RPMI7951 (cell line): ENCODE data around the gene PPM1G. TPM values are rescaled to one million over a fixed set of nuclear protein-coding genes. Genes with fewer than 3 reads are reported as not detected.
"Not testable (repeated sequence)": the region's sequence is repeated elsewhere in the genome, so short reads cannot be mapped to it uniquely, and the experiment has no call there.

Experiments used
- DNase-seq: peaks from one replicate; pipeline ENCODE4 v3.0.0-alpha.2; 2012; ENCODE audit warnings: low read depth
- total RNA-seq: library from RNA; depleted of rRNA; stranded (reverse); fragments of >200 nt; shearing (Covaris generic); gene quantifications from 2 replicates; pipeline ENCODE4 v1.2.3, GENCODE V29; 2014

The PPM1G gene
- total RNA-seq, 1 experiment from 2014 or later = 86.5 TPM

DNA sequence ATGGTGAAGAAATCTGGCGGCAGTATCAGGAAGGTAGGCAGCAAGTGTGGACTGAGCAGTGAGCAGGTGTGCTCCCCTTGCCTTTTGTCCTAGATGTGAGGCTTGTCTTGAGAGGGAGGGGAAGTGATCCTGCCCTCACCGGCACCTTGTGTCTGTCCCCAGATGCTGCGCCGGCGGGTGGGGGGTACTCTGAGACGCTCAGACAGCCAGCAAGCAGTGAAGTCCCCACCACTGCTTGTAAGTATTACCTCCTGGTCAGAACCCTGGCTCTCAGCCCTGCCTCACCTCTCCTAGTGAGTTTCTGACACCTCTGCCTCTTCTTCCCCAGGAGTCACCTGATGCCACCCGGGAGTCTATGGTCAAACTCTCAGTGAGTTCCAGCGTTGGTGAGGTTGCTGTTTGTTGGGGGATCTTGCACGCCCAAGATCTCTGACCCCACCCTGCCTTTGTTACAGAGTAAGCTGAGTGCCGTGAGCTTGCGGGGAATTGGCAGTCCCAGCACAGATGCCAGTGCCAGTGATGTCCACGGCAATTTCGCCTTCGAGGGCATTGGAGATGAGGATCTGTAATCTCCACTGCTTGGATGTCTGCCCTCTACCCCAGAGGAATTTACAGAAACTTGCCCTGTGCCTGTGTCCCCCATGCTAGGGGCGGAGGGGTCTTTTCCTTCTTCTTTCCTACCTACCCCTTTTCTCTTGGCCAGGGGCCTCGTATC, 33.1 kb downstream of the PPM1G start:
- no peak for DNase-seq

DNA sequence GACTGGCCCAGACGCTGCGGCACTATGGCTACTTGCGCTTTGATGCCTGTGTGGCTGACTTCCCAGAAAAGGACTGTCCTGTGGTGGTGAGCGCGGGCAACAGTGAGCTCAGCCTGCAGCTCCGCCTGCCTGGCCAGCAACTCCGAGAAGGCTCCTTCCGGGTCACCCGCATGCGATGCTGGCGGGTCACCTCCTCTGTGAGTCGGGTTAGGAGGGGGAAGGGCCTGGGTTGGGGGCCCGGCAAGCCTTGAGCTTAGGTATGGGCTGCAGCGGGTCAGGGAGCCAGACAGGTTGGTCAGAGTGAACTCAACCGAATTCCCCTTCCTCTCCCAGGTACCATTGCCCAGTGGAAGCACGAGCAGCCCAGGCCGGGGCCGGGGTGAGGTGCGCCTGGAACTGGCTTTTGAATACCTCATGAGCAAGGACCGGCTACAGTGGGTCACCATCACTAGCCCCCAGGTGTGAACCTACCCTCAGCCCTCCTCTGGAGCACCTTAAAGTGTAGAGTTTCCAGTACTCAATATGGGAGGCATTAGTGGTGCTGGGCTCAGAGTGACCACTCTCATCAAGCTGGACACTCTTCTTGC, 33.8 kb downstream of the PPM1G start:
- no peak for DNase-seq

DNA sequence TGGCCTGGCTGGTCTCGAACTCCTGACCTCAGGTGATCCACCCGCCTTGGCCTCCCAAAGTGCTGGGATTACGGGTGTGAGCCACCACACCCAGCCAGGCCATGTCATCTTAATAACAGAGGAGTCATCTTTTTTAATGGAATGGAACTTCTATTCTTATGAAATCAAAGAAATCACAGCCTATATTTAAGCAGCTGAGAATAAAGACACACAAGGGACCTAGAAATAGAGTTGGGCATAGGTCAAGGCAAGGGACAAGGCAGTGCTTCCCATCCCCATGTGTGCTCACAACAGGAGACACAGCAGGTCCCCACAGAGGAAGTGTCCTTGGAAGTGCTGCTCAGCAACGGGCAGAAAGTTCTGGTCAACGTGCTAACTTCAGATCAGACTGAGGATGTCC, 35.8 kb downstream of the PPM1G start:
- no peak for DNase-seq

DNA sequence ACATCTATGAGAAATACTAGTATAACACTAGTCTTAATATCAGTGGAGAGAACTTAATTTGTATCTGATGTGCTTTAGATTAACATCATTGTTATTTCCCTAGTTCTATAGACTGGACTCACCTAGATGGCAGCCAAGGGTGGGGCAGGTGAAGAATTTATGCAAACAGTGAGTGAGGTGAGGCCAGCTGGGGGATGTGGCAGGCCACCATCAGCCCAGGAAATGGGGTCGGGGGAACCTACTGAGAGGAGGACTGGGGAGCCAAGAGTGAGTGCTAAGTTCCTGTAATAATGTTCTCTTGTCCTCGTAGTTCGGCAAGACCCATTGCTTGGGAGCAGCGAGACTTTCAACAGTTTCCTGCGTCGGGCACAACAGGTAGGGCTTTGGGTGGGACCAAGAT, 36.5 kb downstream of the PPM1G start:
- DNase-seq = no peak

DNA sequence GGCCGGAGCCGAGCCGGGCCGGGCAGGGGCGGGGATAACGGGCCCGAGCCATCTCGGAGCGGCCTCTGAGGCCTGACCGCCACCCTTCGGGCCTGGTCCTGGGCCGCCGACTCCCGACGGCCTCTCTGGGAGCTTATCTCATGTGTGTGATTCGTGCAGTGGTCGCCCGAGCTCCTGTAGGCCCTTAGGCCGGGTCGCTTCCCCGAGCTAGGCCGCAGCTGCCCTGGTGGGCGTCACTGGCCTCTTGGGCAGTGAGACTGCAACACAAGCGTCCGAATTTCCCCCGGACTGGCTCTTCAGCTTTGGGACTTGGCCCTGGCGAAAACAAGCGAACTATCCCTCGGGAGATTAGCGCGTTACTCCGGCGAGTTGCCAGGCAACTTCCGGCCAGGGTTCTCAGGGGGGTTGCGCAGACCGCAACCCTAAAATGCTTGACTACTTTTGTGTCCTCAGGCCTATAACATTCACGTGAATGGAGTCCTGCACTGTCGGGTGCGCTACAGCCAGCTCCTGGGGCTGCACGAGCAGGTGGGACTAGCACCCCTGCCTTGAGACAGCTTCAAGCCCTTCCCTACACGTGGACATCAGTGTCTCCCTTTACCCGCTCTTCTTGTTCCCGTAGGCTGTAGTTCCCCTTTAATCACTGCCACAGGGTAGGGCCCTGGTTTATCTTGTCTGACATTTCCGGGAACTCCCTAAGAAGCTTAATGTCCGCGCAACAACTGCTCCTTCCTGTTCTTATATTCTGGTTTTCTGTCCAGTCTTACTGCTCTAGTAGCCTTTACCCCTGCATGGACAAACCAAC, 38.4 kb downstream of the PPM1G start:
- peak; percentile 54 for DNase-seq

DNA sequence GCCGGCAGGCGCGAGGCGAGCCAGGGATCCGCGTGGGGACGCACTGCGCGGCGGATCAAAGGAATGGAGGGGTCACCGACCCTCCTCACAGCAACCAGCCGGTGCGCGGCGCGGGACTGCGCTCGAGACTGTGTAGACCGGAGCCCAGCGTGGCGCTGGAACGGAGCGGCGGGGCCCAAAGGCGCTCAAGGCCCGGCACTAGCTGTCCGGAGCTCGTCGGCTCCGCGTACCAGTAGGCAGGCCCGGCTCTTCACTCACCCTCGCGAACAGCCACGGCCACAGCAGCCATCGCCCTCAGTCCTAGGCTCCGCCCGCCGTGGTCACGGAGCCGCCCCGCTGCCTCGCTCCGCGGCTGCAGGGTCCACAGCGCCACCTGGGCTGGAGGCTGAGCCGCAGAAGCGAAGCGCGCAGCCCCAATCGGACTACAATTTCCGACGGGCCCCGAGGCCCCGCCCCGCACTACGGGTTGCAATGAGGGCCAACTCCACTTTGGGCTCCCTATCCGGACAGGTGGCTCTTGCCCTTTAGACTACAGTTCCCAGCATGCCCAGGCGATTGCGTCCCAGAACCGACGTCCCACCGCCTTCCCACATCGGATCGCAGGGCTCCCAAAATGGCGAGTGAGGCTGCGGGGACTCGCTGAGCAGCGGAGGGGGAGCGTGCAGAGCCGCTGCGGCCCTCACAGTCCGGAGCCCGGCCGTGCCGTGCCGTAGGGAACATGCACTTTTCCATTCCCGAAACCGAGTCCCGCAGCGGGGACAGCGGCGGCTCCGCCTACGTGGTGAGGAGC, 39.2 kb downstream of the PPM1G start, which contains the start of the genes EIF2B4 and SNX17:
Gene EIF2B4, minus strand, starts transcription at position 313 of the 790 bp plus-strand sequence. Its CDS starts 24 bp downstream, at position 289.
Gene SNX17, plus strand, starts transcription at position 591 of the 790 bp plus-strand sequence. Its CDS starts 128 bp downstream, at position 719.
- peak; percentile 99 for DNase-seq

DNA sequence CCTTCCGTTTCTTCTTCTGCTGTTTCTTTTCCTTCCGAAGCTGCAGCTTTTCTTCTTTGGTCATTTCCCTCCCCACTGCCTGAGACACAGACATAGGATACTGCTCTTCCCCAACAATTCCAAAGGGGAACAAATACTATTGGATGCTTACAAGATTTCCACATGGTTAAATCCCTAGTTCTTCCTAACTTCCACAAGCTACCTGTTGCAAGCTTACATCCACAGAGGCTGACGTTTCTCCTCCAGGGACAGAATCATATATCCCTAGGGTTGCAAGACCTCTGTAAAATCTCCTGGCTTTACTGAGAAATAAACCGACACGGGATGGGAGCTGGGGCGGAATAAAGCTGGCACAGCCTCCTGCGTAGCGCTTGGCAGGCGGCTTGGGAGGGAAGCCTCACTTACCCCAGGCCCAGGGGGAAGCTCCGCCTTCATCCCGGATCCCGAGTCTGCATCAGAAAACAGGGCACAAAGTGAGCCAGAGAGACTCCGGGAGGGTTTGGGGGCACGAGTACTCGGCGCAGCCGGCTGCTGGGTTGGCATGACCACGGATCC, 39.8 kb downstream of the PPM1G start:
- peak; percentile 66 for DNase-seq

DNA sequence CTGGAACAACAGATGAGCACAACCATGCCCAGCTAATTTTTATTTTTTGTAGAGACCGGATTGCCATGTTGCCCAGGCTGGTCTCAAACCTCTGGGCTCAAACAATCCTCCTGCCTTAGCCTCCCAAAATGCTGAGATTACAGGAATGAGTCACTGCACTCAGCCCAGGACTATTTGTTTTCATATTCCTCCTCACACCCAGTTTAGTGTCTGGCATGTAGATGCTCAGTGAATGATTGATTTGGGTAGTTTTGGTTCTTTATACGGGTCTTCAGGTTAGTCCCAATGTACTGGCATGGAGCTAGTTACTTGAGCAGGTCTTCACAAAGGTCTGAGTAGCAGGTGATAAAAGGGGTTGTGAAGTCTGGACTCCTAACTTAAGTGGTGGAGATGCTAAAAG, 45.5 kb downstream of the PPM1G start:
- DNase-seq = no peak

DNA sequence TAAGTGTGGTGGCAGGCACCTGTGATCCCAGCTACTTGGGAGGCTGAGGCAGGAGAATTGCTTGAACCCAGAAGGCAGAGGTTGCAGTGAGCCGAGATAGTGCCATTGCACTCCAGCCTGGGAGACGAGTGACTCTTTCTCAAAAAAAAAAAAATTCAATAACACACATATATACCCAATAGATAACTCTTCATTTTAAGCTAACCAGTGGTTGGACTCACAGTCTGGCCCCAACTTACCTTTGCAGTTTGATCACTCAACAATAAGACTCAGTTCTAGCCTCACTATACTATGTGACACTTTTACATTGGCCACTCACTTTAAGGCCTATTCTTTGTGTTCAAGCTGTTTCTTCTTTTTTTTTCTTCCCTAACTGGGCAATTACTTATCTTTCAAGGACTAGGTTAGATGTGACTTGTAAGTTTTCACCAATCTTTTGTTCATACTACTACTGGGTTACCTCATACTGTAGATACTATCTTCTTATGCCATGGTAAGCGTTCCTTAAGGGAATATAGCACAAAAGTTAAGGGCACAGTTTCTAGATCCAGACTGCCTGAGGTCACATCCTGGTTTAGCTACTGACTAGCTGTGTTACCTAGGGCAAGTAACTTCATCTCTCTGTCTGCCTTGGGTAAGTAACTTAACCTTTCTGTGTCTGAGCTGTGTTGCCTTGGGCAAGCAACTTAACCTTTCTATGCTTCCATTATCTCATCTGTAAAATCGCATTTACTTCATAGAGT, 46.5 kb downstream of the PPM1G start:
- no peak for DNase-seq

DNA sequence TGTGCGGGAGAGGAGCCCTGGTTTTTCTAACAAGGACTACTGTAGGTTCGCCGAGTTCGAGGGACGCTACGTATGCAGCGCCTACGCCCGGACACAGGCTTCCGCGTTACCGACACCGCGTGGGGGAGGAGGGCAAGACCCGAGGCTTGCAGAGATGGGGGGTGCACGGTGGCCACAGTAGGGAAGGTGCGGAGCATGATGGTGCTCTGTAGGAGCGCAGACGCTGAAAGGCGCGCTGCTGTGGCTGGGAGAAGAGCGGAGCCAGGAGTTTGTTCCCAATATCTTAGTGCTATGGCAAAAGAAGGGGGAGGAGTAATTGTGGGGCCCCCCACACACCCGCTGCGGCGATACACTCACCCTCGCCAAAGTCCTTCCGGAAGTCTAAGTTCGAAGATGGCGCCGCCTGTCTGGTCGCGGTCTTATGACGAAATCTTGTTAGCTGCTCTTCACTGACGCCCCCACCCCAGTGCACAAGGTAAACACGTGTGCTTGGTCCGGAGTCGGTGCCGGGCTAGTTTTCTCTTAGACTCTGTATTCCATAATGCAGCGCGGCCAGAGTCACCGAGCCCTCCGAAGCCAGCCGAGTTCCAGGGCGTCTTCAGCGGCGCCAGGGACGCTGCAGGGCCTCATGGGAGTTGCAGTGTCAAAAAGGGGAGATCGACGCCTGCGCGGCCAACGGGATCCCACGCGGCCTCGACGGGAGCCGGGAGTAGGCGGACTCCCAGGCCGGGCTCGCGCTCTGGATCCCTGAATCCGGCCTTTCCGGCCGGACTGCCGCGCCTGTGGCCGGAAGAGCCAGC, 52.8 kb downstream of the PPM1G start, which contains the start of gene GTF3C2:
Gene GTF3C2, minus strand, starts transcription at position 383 of the 800 bp plus-strand sequence. CDS start 13,210 bp downstream, outside the sequence.
- DNase-seq = peak; percentile 96

DNA sequence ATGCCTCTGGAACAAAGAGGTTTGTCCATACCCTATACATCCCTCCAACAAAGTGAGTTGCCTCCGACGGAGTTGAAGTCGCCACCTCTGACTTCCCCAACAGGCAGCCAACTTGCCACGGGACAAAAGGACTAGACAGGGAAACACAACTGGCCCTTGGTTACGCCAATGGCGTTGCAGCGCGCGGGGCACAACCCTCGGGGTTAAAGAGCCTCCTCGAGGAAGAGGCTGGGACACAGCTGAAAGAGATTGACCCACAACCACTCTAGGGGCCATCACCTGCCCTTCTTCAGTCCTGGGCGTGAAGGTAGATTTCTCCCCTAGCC, 53.4 kb downstream of the PPM1G start:
- peak; percentile 64 for DNase-seq

DNA sequence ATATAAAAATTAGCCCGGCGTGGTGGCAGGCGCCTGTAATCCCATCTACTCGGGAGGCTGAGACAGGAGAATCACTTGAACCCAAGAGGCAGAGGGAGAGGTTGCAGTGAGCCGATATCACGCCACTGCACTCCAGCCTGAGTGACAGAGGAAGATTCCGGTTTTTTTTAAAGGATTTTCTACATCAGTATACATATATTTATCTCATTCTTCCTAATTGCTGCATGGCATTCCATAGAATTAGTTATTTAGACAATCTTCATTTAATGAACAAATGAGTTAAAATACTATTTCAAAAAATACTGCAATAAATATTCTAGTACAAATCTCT, 54.8 kb downstream of the PPM1G start:
- DNase-seq = no peak

DNA sequence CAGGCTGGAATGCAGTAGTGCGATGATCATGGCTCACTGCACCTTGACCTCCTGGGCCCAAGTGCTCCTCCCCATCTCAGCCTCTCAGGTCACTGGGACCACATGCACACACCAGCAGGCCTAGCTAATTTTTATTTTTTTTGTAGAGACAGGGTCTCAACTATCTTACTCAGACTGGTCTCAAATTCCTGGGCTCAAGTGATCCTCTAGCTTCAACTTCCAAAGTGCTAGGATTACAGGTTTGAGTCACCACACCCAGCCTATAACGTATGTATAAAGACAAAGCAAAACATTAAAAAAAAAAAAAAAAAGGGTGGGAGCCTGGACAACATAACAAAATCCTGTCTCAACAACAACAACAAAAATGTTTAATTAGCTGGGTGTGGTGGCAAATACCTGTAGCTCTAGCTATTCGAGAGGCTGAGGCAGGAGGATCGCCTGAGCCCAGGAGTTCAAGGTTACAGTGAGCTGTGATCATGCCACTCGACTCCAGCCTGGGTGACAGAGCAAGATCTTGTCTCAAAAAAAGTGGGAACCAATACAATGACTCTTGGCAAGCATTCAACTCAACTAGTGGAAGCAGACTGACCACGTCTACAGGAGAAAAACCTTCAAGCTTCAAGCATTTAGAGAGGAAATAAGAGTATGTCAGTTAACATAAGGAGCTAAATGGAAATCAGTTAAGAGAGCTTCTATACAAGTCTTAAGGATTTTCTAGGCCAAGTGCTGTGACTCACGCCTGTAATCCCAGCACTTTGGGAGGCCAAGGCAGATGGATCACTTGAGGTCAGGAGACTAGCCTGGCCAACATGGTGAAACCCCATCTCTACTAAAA, 55.4 kb downstream of the PPM1G start:
- DNase-seq = peak; percentile 28

DNA sequence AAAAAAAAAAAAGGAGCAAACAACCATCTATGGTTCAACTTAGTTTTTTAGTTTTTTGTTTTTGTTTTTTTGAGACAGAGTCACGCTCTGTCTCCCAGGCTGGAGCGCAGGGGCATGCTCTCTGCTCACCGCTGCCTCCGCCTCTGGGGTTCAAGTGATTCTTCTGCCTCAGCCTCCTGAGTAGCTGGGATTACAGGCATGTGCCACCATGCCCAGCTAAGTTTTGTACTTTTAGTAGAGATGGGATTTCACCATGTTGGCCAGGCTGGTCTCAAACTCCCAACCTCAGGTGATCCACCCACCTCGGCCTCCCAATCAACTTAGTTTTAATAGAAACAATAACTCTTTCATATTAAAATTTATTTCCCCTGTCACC, 56.0 kb downstream of the PPM1G start:
- not testable (repeated sequence) for DNase-seq

DNA sequence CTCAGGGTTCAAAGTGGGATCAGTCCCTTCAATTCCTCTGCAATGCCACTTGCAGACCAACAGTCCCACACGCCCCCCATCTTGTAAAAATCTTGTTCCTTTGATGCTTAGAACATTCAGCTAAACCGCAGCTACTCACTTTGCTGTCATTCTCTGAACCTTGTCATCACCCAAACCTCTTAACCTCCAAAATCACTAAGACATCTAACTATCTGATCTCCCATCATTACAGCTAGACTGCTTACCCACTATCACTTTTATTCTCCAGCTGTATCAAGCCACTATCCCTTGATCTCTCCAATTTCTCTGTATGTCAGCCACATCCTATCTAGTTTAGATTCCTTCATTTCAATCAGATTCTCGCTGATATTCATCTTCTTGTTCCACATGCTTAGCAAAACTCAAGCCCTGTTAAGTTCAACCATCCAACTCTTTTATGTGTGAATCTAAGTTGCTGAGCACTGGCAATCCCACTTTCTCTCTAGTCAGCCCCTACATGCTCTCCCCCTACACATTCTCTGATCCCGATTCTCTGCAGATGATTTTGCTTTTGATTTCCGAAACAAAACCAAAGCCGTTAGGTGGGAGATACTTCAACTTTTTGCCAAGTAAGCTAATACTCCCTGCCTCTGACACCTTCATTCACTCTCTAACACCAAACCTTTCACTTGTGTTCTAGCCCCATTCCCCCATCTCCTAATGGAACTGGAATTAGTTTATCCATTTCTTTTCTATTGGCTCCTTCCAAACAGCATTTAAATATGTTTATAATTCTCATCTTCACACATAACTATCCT, 57.4 kb downstream of the PPM1G start:
- DNase-seq = no peak

DNA sequence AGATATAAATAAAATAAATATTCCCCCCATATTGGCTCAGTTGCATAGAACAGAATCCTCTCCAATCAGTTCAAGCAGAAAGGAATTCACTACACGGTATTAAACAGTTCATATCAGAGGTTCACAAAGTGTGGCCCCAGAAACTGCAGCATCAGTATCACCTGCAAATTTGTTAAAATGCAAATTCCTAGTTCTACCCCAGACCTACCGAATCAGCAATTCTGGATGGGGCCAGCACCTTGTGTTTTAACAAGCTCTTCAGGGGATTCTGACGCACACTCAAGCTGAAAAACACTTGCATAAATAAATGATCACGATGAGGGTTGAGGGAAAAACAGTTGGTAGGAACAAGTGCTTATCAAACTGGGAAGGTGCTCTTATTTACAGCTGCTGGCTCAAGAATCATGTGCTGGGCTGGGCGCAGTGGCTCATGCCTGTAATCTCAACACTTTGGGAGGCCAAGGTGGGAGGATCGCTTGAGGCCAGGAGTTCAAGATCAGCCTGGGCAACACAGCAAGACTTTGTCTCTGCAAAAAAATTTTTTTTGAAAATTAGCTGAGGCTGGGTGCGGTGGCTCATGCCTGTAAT, 59.2 kb downstream of the PPM1G start:
- DNase-seq = no peak

DNA sequence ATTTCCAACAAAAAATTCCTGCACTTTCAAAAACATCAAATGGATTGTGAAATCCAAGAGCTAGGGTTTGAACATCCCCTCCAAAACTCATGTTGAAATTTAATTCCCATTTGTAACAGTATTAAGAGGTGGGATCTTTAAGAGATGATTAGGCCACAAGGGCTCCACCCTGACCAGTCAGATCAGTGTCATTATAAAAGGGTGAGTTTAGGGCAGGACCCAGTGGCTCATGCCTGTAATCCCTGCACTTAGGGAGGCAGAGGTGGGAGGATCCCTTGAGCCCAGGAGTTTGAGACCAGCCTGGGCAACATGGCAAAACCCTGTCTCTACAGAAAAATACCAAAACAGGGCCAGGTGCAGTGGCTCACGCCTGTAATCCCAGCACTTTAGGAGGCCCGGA, 61.8 kb downstream of the PPM1G start:
- DNase-seq = no peak

DNA sequence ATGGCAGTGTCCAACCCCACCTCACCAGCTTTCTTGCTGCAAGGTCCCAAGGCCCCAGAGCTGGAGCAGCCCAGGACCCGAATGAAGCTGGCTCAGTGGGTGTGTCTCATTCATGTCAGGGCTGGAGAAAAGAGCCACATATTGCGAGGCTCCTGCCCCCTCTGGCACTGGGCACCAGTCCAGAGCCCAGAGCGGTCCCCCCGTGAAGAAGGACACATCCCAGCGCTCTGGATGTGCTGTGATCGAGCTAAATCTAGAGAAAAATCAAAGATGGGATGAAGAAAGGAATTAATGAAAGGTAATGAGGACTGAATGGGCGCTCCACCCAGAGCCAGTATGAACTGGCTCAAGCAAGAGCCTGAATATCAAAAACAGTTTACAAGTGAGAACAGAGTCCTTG, 73.2 kb downstream of the PPM1G start:
- DNase-seq = no peak
